Gastrocnemius medialis (tissue), 4 donors: ENCODE measurements around the gene TTLL10.

Experiments
- POLR2A ChIP-seq, 2 donors: fragments of 450-650 bp; IDR thresholded peaks; one replicate each; pipeline ENCODE4 v1.6.1; 2017; ENCODE audit warnings: antibody characterized with exemption in 2 of 2, mild to moderate bottlenecking in 2 of 2, moderate library complexity in 2 of 2
- TF ChIP-seq, protein P1 (sequence below), 5 experiments: fragments of 450-650 bp in 3 of 5; fragments of 200-600 bp in 2 of 5; sonication (generic) in 2 of 5; IDR thresholded peaks in 4 of 5; conservative IDR thresholded peaks in 1 of 5; 1 replicate in 4 of 5; 2 replicates in 1 of 5; pipeline ENCODE4 v1.5.1; 2016 to 2019; ENCODE audit warnings: antibody characterized with exemption in 5 of 5, mild to moderate bottlenecking in 3 of 5, moderate library complexity in 3 of 5

DNA sequence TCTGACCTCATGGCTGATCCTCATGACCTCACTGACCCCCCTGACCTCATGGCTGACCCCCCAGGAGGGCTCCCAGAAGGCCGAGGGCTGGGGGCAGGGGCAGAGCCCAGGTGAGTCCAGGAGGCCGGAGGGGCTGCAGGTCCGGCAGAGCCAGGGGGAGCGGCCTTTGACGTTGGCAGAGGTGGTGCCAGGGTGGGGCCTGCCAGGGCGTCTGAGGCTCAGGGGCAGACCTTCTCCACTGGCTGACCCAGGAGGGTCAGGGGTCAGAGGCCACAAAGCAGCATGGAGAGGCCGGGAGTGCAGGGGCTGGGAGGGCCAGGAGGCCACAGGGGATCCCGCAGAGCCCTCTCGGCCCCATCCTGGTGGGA, 28.1 kb upstream of the TTLL10 start:
- no peak for TF ChIP-seq POLR2A (IDR thresholded peaks at IDR 0.05)
- TF ChIP-seq, protein P1, sequence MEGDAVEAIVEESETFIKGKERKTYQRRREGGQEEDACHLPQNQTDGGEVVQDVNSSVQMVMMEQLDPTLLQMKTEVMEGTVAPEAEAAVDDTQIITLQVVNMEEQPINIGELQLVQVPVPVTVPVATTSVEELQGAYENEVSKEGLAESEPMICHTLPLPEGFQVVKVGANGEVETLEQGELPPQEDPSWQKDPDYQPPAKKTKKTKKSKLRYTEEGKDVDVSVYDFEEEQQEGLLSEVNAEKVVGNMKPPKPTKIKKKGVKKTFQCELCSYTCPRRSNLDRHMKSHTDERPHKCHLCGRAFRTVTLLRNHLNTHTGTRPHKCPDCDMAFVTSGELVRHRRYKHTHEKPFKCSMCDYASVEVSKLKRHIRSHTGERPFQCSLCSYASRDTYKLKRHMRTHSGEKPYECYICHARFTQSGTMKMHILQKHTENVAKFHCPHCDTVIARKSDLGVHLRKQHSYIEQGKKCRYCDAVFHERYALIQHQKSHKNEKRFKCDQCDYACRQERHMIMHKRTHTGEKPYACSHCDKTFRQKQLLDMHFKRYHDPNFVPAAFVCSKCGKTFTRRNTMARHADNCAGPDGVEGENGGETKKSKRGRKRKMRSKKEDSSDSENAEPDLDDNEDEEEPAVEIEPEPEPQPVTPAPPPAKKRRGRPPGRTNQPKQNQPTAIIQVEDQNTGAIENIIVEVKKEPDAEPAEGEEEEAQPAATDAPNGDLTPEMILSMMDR (IDR thresholded peaks at IDR 0.05 in 4 of 5, conservative IDR thresholded peaks at IDR 0.05 in 1 of 5) = no peak
